Skin epidermis (tissue), 12 donors: ENCODE results near the gene IBTK.
"Not testable (repeated sequence)": the region's sequence is repeated elsewhere in the genome, so short reads cannot be mapped to it uniquely, and the experiment has no call there.

Experiments
- H3K27ac ChIP-seq, 21 experiments: fragments of 200-600 bp; sonication (generic) in 11 of 21; one replicate each; pipeline ENCODE4 v1.5.0; 2020; ENCODE audit warnings: mild to moderate bottlenecking in 3 of 21, inconsistent platforms in 2 of 21, moderate library complexity in 2 of 21
- H3K4me3 ChIP-seq, 7 experiments: fragments of 200-600 bp; sonication (generic) in 2 of 7; one replicate each; pipeline ENCODE4 v1.5.0; 2020; ENCODE audit warnings: inconsistent platforms in 2 of 7, mild to moderate bottlenecking in 2 of 7, moderate library complexity in 1 of 7

Gene IBTK

DNA sequence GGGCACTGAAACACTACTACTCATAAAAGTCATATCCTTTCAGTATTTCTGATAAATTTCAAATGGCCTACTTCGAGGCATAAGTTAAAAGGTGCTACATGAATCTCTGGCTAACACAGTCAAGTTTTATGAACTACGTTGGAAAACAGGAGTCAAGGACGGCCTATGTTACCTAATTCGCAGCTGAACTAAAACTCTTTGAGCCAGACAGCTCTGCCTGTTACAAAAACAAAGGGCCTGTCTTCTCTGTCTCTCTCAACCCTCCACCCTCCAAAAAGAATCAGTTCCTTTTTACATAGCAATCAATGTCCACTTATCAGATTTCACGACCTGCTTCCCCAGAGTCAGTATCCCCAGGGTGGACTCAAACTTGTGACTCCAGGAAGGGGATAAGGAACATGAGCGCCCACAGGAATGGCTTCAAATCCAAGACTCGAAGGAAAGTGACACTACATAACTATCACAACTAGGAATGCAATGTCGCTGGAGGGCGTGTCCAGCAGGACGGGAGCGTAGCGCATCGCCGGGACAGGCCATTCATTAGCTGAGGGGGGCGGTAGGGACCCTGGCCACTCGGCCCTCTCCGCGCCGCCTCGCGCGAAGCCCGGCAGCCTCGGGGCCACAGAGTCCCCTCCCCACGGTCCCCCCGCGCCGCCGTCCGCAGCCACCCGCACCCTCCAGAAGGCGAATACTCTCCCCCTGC, 591 bp downstream of the IBTK start:
- H3K4me3 ChIP-seq, result peak overlapping the region; percentile 67 to 98 (median 84)
- peak overlapping the region; percentile 70 to 99 (median 92) for H3K27ac ChIP-seq

GRCh38 chr6:82246370-82246769, 1.2 kb downstream of the IBTK start:
- Histone ChIP-seq H3K4me3 (peak overlapping the region in 5 of 7 experiments; percentile 67 to 98 (median 83)), H3K27ac (peak overlapping the region in 16 of 21 experiments; percentile 70 to 99 (median 92))

GRCh38 chr6:82245376-82245775, 2.2 kb downstream of the IBTK start:
- no peak overlapping the region for H3K4me3 ChIP-seq
- no peak overlapping the region for H3K27ac ChIP-seq

GRCh38 chr6:82243884-82244283, 3.7 kb downstream of the IBTK start:
- Histone ChIP-seq H3K4me3 (no peak overlapping the region), H3K27ac (no peak overlapping the region)

- no peak overlapping the region for H3K27ac ChIP-seq
- no peak overlapping the region for H3K4me3 ChIP-seq
Measured at GRCh38 chr6:82240186-82240585, 7.4 kb downstream of the IBTK start.

GRCh38 chr6:82239597-82239996, 7.9 kb downstream of the IBTK start:
- no peak overlapping the region for H3K4me3 ChIP-seq
- no peak overlapping the region for H3K27ac ChIP-seq

DNA sequence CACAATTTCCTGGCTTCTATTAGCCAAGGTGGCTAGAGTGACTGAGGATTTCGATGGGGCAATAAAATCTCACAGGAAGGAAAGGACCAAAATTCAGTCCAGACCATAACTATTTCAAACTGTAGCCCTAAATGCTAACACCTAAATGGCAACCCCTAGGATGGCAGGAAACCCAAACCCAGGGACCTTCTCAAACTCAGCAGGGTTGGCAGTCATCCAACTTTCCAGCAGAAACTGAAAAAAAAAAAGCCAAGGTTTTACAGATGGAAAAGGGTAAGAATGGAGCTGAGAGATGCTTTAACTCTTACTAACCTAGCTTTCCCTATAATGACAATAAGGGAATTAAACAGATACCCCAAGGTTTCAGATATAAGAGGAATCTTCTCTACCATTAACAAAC, 10.5 kb downstream of the IBTK start:
- Histone ChIP-seq H3K27ac (no peak overlapping the region), H3K4me3 (no peak overlapping the region)

DNA sequence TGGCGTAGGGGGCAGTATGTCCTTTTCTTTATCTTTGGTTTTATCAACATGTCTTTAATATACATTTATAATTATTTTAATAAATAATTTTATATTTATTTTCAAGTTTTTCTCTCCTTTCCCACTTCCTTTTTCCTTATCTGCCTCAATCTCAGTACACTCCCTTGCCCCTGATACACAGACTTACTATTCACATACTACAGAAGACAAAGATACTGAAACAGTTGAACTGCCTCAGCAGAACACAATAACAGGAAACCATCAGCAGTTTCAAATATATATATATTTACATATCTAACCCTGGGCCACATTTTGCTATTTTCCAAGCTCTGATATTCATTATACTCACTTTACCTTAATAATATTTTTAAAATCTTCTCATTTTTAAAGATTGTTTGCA, 19.8 kb downstream of the IBTK start:
- Histone ChIP-seq H3K4me3 (no peak overlapping the region), H3K27ac (no peak overlapping the region)

DNA sequence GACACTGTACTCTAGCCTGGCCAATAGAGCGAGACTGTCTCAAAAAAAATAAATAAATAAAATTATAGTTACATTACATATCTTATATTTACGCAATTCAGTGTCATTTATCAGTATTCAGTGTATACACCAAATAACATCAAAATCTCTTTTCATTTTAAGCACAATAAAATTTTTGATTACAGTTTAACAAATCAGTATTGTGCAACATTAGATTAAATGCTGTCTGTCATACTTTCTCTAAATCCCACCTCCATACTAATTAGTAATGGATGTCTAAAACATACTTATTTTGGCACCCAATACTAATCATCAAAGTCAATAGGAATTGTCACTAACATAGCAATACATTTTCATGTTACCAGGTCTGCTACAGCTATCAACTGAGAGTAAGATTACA, 27.4 kb downstream of the IBTK start:
- Histone ChIP-seq H3K27ac (no peak overlapping the region), H3K4me3 (no peak overlapping the region)

DNA sequence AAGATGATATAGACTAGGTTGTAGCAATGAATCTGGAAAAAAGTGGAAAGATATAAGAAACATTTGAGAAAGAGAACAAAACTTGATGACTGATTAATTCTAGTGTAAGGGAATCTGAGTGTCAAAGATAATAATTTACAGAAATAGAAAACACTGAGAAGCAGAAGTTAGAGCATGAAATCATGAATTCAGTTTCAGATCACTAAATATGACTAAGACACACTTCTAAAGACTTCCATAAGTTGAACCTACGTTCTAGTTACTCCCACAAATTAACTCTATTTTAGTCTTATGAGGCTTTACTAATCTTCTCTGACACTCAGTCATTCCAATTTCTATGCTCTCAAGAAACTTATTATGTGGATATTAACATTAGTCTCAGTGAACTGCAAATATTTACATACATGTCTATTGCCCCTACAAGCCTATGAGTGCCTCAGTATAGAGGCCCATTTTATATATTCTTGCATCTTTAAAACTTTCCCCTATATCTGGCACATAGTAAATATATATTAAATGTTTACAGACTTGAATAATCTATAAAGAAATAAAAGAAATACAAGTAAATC, 30.4 kb downstream of the IBTK start:
- H3K4me3 ChIP-seq, result no peak overlapping the region
- H3K27ac ChIP-seq, result no peak overlapping the region

- no peak overlapping the region for H3K27ac ChIP-seq
- no peak overlapping the region for H3K4me3 ChIP-seq
Measured at GRCh38 chr6:82216549-82216948, 31.0 kb downstream of the IBTK start.

GRCh38 chr6:82211326-82211725, 36.2 kb downstream of the IBTK start:
- H3K27ac ChIP-seq, result no peak overlapping the region
- H3K4me3 ChIP-seq, result no peak overlapping the region

- Histone ChIP-seq H3K4me3 (no peak overlapping the region), H3K27ac (no peak overlapping the region)
Measured at GRCh38 chr6:82208913-82209312, 38.6 kb downstream of the IBTK start.

GRCh38 chr6:82205930-82206392, 41.6 kb downstream of the IBTK start:
- H3K27ac ChIP-seq, result no peak overlapping the region

DNA sequence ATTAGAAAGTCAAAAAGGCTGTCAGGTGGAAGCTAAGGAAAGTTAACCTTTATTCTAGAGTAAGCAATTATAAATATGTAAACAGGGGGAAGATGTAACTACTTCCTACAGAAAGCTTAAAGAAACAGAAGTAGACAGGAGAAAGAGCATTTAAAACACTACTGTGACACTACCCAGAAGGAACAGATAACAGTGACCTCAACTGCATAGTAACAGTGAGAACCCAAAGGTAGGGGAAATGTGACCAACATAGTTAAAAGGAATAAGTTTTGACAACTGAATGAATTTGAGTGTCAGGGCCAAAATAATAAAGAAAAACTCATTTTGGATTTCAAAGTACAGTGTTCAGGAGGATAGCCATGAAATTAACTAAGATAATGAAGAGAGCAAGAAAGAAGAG, 43.5 kb downstream of the IBTK start:
- no peak overlapping the region for H3K27ac ChIP-seq
- H3K4me3 ChIP-seq, result no peak overlapping the region

More at GRCh38 chr6:82205930-82206392, 41.6 kb downstream of the IBTK start:
- H3K4me3 ChIP-seq, result no peak overlapping the region

DNA sequence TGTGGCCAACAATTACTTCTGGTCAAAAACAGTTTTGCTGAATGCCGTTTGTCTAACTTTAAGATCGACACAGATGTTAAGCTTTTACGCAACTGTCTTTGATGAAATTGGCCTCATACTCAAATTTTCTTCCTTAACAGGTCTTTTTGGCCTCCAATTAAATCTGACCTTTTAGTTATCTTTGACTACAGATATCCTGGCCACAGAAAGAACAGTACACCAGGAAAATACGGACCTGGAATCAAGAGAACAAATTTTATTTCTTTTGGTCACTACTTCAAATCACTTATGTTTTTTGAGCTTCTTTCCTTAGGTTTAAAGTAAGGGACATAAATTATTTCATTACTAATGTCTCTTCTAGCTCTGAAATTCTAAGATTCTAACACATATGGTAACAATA, 49.8 kb downstream of the IBTK start:
- H3K27ac ChIP-seq, result no peak overlapping the region
- no peak overlapping the region for H3K4me3 ChIP-seq

GRCh38 chr6:82197245-82197644, 50.3 kb downstream of the IBTK start:
- H3K27ac ChIP-seq, H3K4me3 ChIP-seq: not testable (repeated sequence)

DNA sequence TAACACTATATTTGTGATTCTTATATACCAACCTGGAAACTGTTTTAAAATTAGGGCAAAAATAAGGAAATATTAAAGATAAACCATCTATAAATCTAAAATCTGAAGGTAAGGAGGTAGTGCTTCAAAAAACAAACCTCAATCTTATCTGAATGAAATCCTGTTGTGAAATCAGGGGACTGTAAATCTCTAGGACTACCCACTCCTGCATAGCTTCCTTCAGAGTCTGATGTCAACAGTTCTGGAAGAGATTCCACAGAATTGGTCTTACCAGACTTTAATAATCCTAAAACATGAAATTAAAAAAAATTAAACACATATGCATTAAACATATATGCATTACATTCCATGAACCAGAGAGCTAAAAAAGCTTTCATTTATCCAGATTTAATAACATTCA, 51.4 kb downstream of the IBTK start:
- H3K4me3 ChIP-seq, result no peak overlapping the region
- no peak overlapping the region for H3K27ac ChIP-seq

GRCh38 chr6:82195619-82196018, 51.9 kb downstream of the IBTK start:
- Histone ChIP-seq H3K27ac (no peak overlapping the region), H3K4me3 (no peak overlapping the region)

DNA sequence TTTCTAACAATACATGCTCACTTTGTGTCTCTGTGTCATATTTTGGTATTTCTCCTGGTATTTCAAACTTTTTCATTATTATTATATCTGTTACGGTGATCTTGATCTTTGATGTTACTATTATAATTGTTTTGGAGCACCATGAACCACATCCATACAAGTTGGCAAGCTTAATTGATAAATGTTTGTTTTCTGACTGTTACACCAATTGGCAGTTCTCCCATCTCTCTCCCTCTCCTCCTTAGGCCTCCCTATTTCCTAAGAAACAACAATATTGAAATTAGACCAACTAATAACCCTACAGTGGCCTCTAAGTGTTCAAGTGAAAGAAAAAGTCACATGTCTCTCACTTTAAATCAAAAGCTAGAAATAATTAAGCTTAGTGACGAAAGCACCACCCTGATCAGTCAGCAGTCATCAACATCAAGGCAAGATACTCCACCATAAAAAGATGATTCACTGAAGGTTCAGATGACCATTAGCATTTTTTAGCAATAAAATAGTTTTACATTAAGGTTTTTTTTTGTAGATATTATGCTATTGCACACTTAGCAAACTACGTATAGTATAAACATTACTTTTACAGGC, 61.5 kb downstream of the IBTK start:
- Histone ChIP-seq H3K27ac (no peak overlapping the region), H3K4me3 (no peak overlapping the region)

DNA sequence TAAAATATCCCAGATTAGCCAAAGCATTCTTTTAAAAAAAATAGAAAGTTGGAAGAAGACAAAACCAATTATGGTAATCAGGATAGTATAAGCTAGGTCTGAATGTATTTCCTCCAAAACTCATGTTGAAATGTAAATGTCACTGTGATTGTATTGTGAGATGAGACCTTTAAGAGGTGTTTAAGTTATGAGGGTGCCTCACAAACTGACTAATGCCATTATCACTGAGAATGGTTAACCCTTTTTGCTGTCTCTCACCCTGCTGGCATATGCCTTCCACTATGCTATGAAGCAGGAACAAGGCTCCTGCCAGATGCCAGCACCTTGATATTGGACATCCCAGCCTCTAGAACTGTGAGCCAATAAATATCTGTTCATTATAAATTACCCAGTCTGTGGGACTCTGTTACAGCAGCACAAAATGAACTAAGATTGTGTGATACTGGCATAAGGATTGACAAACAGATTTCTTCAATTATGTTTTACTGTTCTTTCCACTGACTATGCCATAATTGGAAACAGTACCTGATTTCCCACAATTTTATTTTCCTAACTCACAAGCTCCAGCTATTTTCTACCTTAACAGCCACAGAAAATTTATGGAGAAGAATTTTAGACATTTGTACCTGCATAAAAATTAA, 63.8 kb downstream of the IBTK start:
- H3K27ac ChIP-seq, result peak overlapping the region in 2 of 21 experiments; percentile 19 to 39

More for the DNA sequence above, 63.8 kb downstream of the IBTK start:
- H3K4me3 ChIP-seq, result no peak overlapping the region
